Neural cell (in vitro differentiated cells): ENCODE results near the gene FCMR. TPM values are rescaled to one million over a fixed set of nuclear protein-coding genes. Genes with fewer than 3 reads are reported as not detected.

Source experiments
- H2AFZ ChIP-seq: fragments of 200-600, 300-800 bp; sonication (generic), shearing (Covaris generic); 2 replicates; pipeline ENCODE4 v1.6.0; 2014; ENCODE audit warnings: low read depth, mild to moderate bottlenecking, antibody characterized with exemption, low read length, moderate library complexity
- H3F3A ChIP-seq: fragments of 200-600 bp; shearing (Covaris generic); 2 replicates; pipeline ENCODE4 v1.6.1; 2016; ENCODE audit warnings: mild to moderate bottlenecking, moderate library complexity, mixed read lengths, antibody characterized with exemption, low read length; ENCODE audit not compliant: insufficient read depth, poor library complexity, severe bottlenecking
- H3K27ac ChIP-seq: fragments of 200-600, 300-800 bp; sonication (generic), shearing (Covaris generic); 2 replicates; pipeline ENCODE4 v1.5.1; 2014; ENCODE audit warnings: mild to moderate bottlenecking, low read length, moderate library complexity
- H3K27me3 ChIP-seq: fragments of 300-800, 200-600 bp; sonication (generic), shearing (Covaris generic); 2 replicates; pipeline ENCODE4 v1.6.0; 2014; ENCODE audit warnings: mild to moderate bottlenecking, low read depth, low read length, moderate library complexity; ENCODE audit not compliant: insufficient read depth
- H3K36me3 ChIP-seq: fragments of 300-800, 200-600 bp; sonication (generic), shearing (Covaris generic); 2 replicates; pipeline ENCODE4 v1.5.1; 2014; ENCODE audit warnings: mild to moderate bottlenecking, antibody characterized with exemption, low read length, moderate library complexity; ENCODE audit not compliant: insufficient read depth
- H3K4me2 ChIP-seq: fragments of 300-800, 200-600 bp; sonication (generic), shearing (Covaris generic); 2 replicates; pipeline ENCODE4 v1.6.0; 2014; ENCODE audit warnings: mild to moderate bottlenecking, low read length
- H3K4me3 ChIP-seq: fragments of 300-800, 200-600 bp; sonication (generic), shearing (Covaris generic); 2 replicates; pipeline ENCODE4 v1.5.1; 2014; ENCODE audit warnings: mild to moderate bottlenecking, low read length, moderate library complexity
- H3K79me2 ChIP-seq: fragments of 200-600 bp; shearing (Covaris generic); replicated peaks from 2 replicates; pipeline ENCODE4 v1.6.0; 2014; ENCODE audit warnings: mild to moderate bottlenecking, low read length, moderate library complexity; ENCODE audit not compliant: insufficient read depth
- H3K9ac ChIP-seq: fragments of 300-800, 200-600 bp; sonication (generic), shearing (Covaris generic); 2 replicates; pipeline ENCODE4 v1.6.1; 2016; ENCODE audit warnings: mild to moderate bottlenecking, low read length, mixed read lengths
- H3K9me2 ChIP-seq: fragments of 200-600 bp; shearing (Covaris generic); 2 replicates; pipeline ENCODE4 v1.6.1; 2016; ENCODE audit warnings: mild to moderate bottlenecking, low read length, mixed read lengths; ENCODE audit not compliant: insufficient read depth
- H3K9me3 ChIP-seq: fragments of 200-600, 300-800 bp; sonication (generic), shearing (Covaris generic); 2 replicates; pipeline ENCODE4 v1.6.1; 2016; ENCODE audit warnings: mild to moderate bottlenecking, mixed run types, low read length, moderate library complexity, mixed read lengths
- H4K20me1 ChIP-seq: fragments of 200-600 bp; shearing (Covaris generic); 2 replicates; pipeline ENCODE4 v1.6.1; 2016; ENCODE audit warnings: mild to moderate bottlenecking, mixed run types; ENCODE audit not compliant: insufficient read depth
- EP300 ChIP-seq: fragments of 450-650 bp; conservative IDR thresholded peaks from 2 replicates; pipeline ENCODE4 v1.6.1; 2014; ENCODE audit warnings: antibody characterized with exemption, mild to moderate bottlenecking, moderate library complexity; ENCODE audit not compliant: poor library complexity, severe bottlenecking
- EZH2 ChIP-seq: fragments of 200-600, 300-800 bp; shearing (Covaris generic), sonication (generic); IDR thresholded peaks from 2 replicates; pipeline ENCODE4 v1.6.1; 2014; ENCODE audit warnings: antibody characterized with exemption, low read length, borderline replicate concordance, mild to moderate bottlenecking; ENCODE audit not compliant: insufficient read depth, poor library complexity, severe bottlenecking
- MXI1 ChIP-seq: fragments of 450-650 bp; conservative IDR thresholded peaks from 2 replicates; pipeline ENCODE4 v1.6.1; 2014; ENCODE audit warnings: antibody characterized with exemption, mild to moderate bottlenecking; ENCODE audit not compliant: poor library complexity, severe bottlenecking
- POLR2AphosphoS5 ChIP-seq: IDR thresholded peaks from 2 replicates; pipeline ENCODE4 v1.6.1; 2012
- RAD21 ChIP-seq: fragments of 450-650 bp; conservative IDR thresholded peaks from 2 replicates; pipeline ENCODE4 v1.6.1; 2014; ENCODE audit warnings: antibody characterized with exemption, mild to moderate bottlenecking, moderate library complexity
- SMC3 ChIP-seq: fragments of 450-650 bp; conservative IDR thresholded peaks from 2 replicates; pipeline ENCODE4 v1.6.1; 2014; ENCODE audit warnings: antibody characterized with exemption, mild to moderate bottlenecking, moderate library complexity; ENCODE audit not compliant: poor library complexity
- TAF1 ChIP-seq: IDR thresholded peaks from 2 replicates; pipeline ENCODE4 v1.6.1; 2012; ENCODE audit warnings: low read depth
- polyA plus RNA-seq: library from polyadenylated mRNA; depleted of rRNA; stranded (reverse); fragments of >200 nt; gene quantifications from 2 replicates; pipeline ENCODE4 v1.2.3, GENCODE V29; 2014
- TF ChIP-seq, protein P1 (sequence below): IDR thresholded peaks from 2 replicates; pipeline ENCODE4 v1.6.1; 2012; ENCODE audit warnings: borderline replicate concordance
- TF ChIP-seq, protein P2 (sequence below): fragments of 450-650 bp; IDR thresholded peaks from 2 replicates; pipeline ENCODE4 v1.5.1; 2014; ENCODE audit warnings: antibody characterized with exemption, mild to moderate bottlenecking, moderate library complexity; ENCODE audit not compliant: poor library complexity, severe bottlenecking

FCMR gene
- polyA plus RNA-seq, 1 donor from 2014 or later: not detected

GRCh38 chr1:206963740-206964139 is 42.0 kb upstream of the FCMR start:
- H3K79me2 ChIP-seq: no peaks in the 10 kb centered on the region
- H3K4me2 ChIP-seq: no peak overlapping the region
- H3K4me3 ChIP-seq: no peak overlapping the region
- H3K9me3 ChIP-seq: no peaks in the 10 kb centered on the region
- H3K27ac ChIP-seq: no peak overlapping the region
- no peaks in the 10 kb centered on the region for H4K20me1 ChIP-seq
- H3K27me3 ChIP-seq: no peaks in the 10 kb centered on the region
- H3K36me3 ChIP-seq: no peaks in the 10 kb centered on the region
- H3K9me2 ChIP-seq: no peaks in the 10 kb centered on the region
- no peak overlapping the region for H2AFZ ChIP-seq
- TF ChIP-seq TAF1 (no peak), EZH2 (no peak), MXI1 (no peak), EP300 (no peak), RAD21 (no peak), POLR2AphosphoS5 (no peak), SMC3 (no peak)
- TF ChIP-seq, protein P1, sequence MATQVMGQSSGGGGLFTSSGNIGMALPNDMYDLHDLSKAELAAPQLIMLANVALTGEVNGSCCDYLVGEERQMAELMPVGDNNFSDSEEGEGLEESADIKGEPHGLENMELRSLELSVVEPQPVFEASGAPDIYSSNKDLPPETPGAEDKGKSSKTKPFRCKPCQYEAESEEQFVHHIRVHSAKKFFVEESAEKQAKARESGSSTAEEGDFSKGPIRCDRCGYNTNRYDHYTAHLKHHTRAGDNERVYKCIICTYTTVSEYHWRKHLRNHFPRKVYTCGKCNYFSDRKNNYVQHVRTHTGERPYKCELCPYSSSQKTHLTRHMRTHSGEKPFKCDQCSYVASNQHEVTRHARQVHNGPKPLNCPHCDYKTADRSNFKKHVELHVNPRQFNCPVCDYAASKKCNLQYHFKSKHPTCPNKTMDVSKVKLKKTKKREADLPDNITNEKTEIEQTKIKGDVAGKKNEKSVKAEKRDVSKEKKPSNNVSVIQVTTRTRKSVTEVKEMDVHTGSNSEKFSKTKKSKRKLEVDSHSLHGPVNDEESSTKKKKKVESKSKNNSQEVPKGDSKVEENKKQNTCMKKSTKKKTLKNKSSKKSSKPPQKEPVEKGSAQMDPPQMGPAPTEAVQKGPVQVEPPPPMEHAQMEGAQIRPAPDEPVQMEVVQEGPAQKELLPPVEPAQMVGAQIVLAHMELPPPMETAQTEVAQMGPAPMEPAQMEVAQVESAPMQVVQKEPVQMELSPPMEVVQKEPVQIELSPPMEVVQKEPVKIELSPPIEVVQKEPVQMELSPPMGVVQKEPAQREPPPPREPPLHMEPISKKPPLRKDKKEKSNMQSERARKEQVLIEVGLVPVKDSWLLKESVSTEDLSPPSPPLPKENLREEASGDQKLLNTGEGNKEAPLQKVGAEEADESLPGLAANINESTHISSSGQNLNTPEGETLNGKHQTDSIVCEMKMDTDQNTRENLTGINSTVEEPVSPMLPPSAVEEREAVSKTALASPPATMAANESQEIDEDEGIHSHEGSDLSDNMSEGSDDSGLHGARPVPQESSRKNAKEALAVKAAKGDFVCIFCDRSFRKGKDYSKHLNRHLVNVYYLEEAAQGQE: no peak
- TF ChIP-seq, protein P2, sequence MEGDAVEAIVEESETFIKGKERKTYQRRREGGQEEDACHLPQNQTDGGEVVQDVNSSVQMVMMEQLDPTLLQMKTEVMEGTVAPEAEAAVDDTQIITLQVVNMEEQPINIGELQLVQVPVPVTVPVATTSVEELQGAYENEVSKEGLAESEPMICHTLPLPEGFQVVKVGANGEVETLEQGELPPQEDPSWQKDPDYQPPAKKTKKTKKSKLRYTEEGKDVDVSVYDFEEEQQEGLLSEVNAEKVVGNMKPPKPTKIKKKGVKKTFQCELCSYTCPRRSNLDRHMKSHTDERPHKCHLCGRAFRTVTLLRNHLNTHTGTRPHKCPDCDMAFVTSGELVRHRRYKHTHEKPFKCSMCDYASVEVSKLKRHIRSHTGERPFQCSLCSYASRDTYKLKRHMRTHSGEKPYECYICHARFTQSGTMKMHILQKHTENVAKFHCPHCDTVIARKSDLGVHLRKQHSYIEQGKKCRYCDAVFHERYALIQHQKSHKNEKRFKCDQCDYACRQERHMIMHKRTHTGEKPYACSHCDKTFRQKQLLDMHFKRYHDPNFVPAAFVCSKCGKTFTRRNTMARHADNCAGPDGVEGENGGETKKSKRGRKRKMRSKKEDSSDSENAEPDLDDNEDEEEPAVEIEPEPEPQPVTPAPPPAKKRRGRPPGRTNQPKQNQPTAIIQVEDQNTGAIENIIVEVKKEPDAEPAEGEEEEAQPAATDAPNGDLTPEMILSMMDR: no peak
- H3F3A ChIP-seq: no peaks in the 10 kb centered on the region
- H3K9ac ChIP-seq: no peak overlapping the region

DNA sequence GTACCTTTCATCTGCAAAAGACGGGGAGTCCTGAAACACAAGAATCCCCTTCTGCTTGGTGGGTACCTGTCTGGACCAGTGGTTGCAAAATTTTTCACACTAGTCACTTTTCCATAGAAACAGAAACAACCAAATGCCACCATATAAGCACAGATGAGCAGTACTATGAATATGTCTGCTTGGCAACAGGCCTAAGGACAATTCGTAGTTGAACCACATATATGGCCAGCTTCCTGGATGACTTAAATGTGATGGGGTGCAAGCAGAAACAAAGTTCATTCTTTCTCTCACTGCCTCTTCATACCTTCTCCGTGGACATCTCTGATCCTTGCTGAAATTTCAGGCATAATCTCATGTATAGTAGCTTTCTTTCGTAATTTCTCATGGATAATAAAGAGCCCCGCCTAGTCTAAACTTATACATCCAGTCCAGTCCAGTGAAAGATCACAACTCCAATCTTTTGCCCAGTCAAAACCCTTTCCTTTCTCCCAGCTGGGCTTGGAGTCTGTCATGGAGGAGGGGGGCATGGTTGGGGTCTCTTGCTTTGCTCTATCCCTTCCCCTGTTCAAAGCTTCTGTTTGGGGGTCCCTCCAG is 41.5 kb upstream of the FCMR start:
- Histone ChIP-seq H3F3A (no peaks in the 10 kb centered on the region), H3K36me3 (no peaks in the 10 kb centered on the region), H3K79me2 (no peaks in the 10 kb centered on the region), H3K9me3 (no peaks in the 10 kb centered on the region), H3K27ac (no peak overlapping the region), H4K20me1 (no peaks in the 10 kb centered on the region), H3K9ac (no peak overlapping the region), H3K9me2 (no peaks in the 10 kb centered on the region), H3K27me3 (no peaks in the 10 kb centered on the region), H3K4me3 (no peak overlapping the region), H2AFZ (no peak overlapping the region), H3K4me2 (no peak overlapping the region)
- TF ChIP-seq TAF1 (no peak), POLR2AphosphoS5 (no peak), MXI1 (no peak), SMC3 (no peak), RAD21 (no peak), EZH2 (no peak), EP300 (no peak)
- TF ChIP-seq, protein P2: no peak
- TF ChIP-seq, protein P1: no peak
